HG03520 (cell line): Measurements from ENCODE around the gene CYP1B1.
"Not testable (repeated sequence)": the region's sequence is repeated elsewhere in the genome, so short reads cannot be mapped to it uniquely, and the experiment has no call there.

Experiments used
- ATAC-seq: cut with Tn5 transposase; IDR thresholded peaks from one replicate; pipeline ENCODE4 v1.9.1; 2021; ENCODE audit warnings: mild to moderate bottlenecking, moderate library complexity; ENCODE audit not compliant: unreplicated experiment

The CYP1B1 gene

DNA sequence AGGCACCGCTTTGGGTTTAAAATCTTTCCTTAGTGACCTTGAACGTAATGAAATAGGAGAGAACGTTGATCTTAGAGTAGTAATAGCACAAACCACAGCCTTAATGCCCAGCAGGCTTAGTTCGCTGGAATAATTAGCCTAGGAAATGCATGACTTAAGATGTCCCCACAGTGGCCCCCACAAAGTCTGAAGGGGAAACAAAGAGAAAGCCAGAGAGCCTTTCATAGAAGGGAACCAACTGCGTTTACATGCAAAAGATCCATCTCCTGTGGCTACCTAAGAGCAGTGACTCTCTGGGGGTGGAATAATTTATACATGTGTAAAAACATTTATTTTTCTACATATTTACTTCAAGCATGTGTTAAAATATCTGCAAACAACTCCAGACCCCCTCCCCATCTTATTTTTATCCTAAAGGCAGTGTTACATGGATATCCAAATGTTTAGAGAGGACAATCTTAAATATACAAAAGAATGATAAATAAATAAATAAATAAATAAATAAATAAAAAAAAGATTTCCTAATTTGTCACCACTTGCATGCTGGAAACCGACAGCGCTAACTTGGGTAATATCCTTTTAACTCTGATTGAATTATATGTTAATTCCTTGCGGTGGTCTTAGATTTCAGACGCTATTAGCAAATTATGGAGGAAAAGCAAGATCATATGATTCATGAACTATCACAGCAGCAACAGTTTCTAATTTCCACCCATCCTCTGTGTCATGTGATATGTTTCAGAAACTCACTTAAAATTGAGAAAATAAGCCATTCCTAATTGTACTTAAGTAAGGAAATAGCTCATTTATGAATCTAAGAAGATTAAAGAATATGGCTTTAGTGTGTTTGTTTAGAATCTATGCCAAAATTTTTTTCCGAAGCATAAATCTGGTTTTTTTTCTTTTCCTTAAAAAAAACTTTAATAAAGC lies 23.4 kb upstream of the CYP1B1 start:
- ATAC-seq = no peak

DNA sequence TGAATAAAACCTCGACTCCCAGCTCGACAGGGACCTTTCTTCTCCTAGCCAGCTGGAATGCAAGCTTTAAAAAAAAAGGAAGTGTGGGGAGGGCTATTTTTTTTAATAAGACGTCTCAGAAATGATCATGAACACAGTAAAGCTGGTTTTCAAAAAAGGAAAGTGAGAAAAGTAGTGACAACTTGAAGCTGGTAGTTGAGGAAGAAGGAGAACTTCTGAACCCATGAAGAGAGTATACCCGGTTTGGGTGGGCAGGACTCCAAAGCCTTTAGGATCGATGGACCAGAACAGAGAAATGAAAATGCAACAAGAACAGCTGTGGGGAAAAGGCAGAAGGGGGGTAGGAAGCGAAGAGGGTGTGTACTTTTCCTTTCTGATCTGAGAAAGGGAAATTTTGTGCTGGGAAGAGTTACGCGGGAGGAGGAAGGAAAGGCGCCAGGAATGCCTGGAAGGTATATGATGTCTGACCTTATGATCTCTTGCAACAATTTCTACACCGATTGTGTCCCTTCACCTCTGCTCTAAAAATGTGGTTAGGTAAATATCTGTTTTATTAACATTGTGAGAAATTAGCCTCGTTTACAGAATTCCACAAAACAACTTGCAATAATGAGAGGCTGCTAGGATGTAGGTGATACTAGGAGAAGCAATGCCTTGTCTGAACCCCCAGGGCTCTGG lies 22.6 kb upstream of the CYP1B1 start:
- ATAC-seq = no peak

DNA sequence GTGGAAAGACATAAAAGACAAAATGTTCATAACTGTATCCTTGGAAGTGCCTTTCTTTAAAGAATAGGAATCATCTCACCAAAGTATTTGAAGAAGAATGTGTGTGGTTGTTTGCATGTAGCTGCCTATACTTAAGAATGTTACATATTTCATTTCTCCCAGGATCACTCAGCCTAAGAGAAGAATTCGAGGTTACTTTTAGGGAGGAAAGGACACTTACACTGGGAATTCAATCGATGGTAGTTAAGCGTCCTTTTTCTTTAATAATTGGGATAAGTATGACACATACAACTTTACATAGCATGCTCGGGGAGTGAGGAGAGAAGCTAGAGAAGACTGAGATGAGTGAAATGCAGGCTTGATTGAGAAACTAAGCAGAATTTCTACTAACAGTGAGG lies 22.0 kb upstream of the CYP1B1 start:
- ATAC-seq = no peak

DNA sequence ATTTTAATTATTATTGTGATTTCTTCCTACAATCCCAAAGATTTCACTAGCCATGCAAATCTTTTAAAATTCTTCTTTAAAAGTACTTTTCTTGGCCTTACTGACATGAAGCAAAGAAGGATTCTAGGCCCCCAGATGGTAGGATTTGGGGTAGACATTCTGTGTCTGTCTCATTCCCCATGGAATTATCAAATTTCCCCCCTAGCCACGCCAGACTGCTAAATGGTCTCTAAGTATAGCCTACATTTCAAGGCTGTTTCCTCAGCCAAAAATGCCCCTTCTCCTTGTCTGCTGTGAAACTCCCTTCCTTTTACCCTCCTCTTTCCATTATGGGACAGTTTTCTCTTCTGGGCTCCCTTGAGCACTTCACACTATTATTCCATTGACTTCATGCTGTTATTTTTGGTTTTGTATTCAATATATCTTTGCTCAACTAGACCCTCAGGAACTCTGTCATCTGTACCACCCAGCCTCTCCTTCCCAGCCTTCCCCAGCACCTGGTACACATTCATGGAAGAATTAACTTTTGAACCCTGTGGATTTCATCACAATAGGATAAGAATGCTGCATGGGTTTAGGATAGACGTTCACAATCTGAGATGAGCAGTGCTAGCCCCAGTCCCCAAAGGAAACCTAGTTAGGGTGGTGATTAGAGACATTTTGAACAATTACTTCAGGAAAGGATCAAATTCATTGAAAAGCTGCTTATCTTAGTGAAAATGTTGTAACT lies 21.5 kb upstream of the CYP1B1 start:
- no peak for ATAC-seq

- no peak for ATAC-seq
Observed at GRCh38 chr2:38095996-38096861, 20.3 kb upstream of the CYP1B1 start.

GRCh38 chr2:38095079-38095995 lies 19.4 kb upstream of the CYP1B1 start:
- no peak for ATAC-seq

GRCh38 chr2:38093527-38094165 lies 17.7 kb upstream of the CYP1B1 start:
- no peak for ATAC-seq

DNA sequence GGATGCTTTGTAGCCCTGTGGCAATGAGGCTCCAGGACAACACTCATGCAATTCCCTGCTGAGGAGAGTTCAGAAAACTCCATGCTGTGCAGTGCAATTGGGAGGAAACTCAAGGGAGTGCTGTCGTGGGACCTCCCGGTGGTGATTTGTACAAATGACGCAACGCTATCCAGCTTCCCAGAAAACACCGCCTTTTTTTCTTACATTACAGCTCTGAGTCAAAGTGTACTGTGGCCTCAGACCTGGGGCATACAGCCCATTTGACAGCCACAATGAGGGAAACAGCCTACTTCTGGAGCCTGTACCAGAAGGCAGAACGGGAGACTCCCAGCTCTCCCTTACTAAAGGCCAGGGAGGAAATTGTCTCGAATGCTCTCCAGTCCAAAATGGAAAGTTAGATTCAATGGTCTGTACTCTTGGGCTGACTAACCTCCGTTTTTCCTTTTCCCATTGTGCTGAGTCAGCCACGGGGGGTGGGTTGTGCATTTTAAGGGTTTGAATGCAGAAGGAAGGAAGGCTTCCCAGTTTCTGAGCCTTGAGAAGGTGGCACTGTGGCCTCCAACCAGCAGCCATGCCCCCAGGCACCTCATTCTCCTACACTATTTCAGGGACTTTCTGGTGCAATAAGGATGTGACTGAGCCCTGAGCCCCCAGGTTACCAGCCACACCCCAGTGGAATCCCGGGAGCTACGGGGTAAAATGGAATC lies 16.4 kb upstream of the CYP1B1 start:
- no peak for ATAC-seq

- no peak for ATAC-seq
Observed at GRCh38 chr2:38091760-38092159, 15.8 kb upstream of the CYP1B1 start.

DNA sequence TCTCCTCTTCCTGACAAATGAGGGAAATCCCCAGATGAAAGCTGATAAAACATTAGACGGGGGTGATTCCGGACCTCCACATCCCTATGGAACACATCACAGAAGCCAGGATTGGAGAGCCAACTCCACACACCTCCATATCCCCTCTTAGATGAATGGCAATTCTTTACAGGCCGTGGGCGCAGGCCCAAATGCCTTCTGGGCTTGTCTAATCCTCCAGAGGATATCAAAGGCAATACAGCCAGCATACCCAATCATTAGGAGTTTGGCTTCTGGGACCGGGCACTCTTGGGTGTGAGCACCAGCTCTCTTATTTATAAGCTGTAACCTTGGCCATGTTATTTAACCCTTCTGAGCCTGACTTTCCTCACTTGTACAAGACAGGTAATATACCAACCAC lies 15.0 kb upstream of the CYP1B1 start:
- ATAC-seq = no peak

DNA sequence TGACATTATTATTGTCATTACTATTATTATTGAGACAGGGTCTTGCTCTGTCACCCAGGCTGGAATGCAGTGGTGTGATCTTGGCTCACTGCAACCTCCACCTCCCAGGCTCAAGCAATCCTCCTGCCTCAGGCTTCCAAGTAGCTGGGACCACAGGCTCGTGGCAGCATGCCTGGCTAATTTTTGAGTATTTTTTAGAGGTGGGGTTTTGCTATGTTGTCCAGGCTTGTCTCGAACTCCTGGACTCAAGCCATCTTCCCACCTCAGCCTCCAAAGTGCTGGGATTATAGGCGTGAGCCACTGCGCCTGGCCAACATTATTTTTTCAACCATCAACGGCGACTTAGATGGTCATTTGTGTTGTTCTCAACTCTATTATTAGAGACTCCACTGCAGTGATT lies 14.3 kb upstream of the CYP1B1 start:
- ATAC-seq = not testable (repeated sequence)

- not testable (repeated sequence) for ATAC-seq
Observed at GRCh38 chr2:38085998-38086698, 10.2 kb upstream of the CYP1B1 start.

GRCh38 chr2:38084556-38084955 lies 8.6 kb upstream of the CYP1B1 start:
- not testable (repeated sequence) for ATAC-seq

- not testable (repeated sequence) for ATAC-seq
Observed at GRCh38 chr2:38082727-38083126, 6.8 kb upstream of the CYP1B1 start.

- no peak for ATAC-seq
Observed at GRCh38 chr2:38080346-38080745, 4.4 kb upstream of the CYP1B1 start.

DNA sequence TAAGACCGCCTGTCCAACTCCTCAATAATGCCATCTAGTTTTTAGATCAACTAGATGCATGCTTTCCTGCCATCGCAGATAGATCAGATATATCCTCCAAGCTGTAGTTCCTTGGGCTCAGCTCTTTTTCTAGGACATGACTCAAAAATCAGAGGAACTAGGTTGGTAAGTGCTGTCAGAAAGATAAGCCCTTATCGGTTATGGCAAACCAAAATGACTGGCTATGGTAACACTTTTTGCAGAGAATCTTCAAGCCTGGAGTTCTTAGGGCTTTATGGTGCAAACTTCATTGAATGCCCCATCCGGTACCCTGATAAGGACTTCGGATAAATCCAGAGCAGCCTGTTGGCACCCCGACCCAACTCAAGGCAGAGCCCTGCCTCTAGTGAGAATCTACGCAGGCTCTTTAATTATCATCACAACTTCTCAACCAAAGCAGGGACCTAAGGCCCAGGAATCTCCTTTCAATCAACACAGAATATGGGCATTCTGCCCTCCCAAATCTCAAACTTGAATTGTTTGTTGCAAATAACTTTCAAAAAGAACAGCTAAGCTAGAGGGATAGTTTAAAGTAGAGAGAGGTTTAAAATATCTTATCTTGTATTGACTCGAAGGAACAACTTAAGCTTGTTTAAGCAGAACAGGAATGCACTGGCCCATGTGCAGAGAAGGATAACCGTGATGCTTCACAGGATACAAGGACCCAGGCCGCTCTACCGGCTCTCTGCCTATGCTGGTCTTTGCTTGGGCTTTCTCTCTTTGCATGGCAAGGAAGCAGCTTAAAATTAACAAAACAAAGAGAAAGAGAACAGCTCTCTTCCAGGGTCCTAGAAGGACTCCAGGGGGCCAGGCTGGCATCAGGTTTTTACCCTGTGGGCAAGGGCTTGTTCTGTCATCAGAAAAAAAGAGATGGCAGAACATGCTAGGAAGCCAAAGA lies 3.4 kb upstream of the CYP1B1 start:
- no peak for ATAC-seq

- no peak for ATAC-seq
Observed at GRCh38 chr2:38077431-38077769, 1.4 kb upstream of the CYP1B1 start.
